CD4-positive, alpha-beta T cell treated with Interleukin-17A for 4 hours (primary cell): ENCODE results near the gene IL26.
"Not testable (repeated sequence)": the region's sequence is repeated elsewhere in the genome, so short reads cannot be mapped to it uniquely, and the experiment has no call there.

Experiments
- DNase-seq: peaks from one replicate; pipeline ENCODE4 v3.0.0-alpha.2; 2020; ENCODE audit warnings: mixed read lengths

Gene IL26

GRCh38 chr12:68239309-68239982 is 13.8 kb upstream of the IL26 start:
- no peak for DNase-seq

- no peak for DNase-seq
Measured at GRCh38 chr12:68237619-68238018, 12.0 kb upstream of the IL26 start.

- DNase-seq, result no peak
Measured at GRCh38 chr12:68237078-68237477, 11.5 kb upstream of the IL26 start.

GRCh38 chr12:68236421-68237059 is 10.9 kb upstream of the IL26 start:
- DNase-seq, result peak; percentile 57

- no peak for DNase-seq
Measured at GRCh38 chr12:68235576-68235975, 10.0 kb upstream of the IL26 start.

GRCh38 chr12:68234140-68234539 is 8.5 kb upstream of the IL26 start:
- DNase-seq, result no peak

- DNase-seq, result no peak
Measured at GRCh38 chr12:68233498-68233897, 7.9 kb upstream of the IL26 start.

- no peak for DNase-seq
Measured at GRCh38 chr12:68231691-68232090, 6.1 kb upstream of the IL26 start.

- DNase-seq, result no peak
Measured at GRCh38 chr12:68231229-68231628, 5.6 kb upstream of the IL26 start.

GRCh38 chr12:68229956-68230355 is 4.3 kb upstream of the IL26 start:
- DNase-seq, result no peak

- DNase-seq, result no peak
Measured at GRCh38 chr12:68227356-68227755, 1.7 kb upstream of the IL26 start.

GRCh38 chr12:68224613-68225285 is 861 bp downstream of the IL26 start:
- no peak for DNase-seq

GRCh38 chr12:68223067-68223747 is 2.4 kb downstream of the IL26 start:
- peak; percentile 82 for DNase-seq

GRCh38 chr12:68222326-68222725 is 3.3 kb downstream of the IL26 start:
- DNase-seq, result no peak

GRCh38 chr12:68221497-68221896 is 4.1 kb downstream of the IL26 start:
- DNase-seq, result no peak

- no peak for DNase-seq
Measured at GRCh38 chr12:68210875-68211274, 14.7 kb downstream of the IL26 start.

GRCh38 chr12:68209048-68209728 is 16.4 kb downstream of the IL26 start:
- not testable (repeated sequence) for DNase-seq

GRCh38 chr12:68207276-68207675 is 18.3 kb downstream of the IL26 start:
- DNase-seq, result no peak

GRCh38 chr12:68206446-68206845 is 19.2 kb downstream of the IL26 start:
- no peak for DNase-seq

- no peak for DNase-seq
Measured at GRCh38 chr12:68203460-68203875, 22.1 kb downstream of the IL26 start.

- no peak for DNase-seq
Measured at GRCh38 chr12:68200854-68201253, 24.8 kb downstream of the IL26 start.

- DNase-seq, result no peak
Measured at GRCh38 chr12:68199127-68199526, 26.5 kb downstream of the IL26 start.

- no peak for DNase-seq
Measured at GRCh38 chr12:68198507-68199086, 27.0 kb downstream of the IL26 start.
